Mesothelial cell of epicardium (in vitro differentiated cells): ENCODE measurements around the gene STK39. TPM values are rescaled to one million over a fixed set of nuclear protein-coding genes. Genes with fewer than 3 reads are reported as not detected.

ENCODE experiments used
- DNase-seq, 2 experiments: peaks; one replicate each; pipeline ENCODE4 v3.0.0; 2021; ENCODE audit warnings: low spot score in 2 of 2; ENCODE audit not compliant: unreplicated experiment in 2 of 2
- H3K27ac Mint-ChIP-seq: 2 replicates; pipeline ENCODE4 v1.8.0; 2021; ENCODE audit warnings: mixed read lengths
- H3K27me3 Mint-ChIP-seq: 2 replicates; pipeline ENCODE4 v1.8.0; 2021; ENCODE audit warnings: low read depth, mixed read lengths
- H3K36me3 Mint-ChIP-seq: 2 replicates; pipeline ENCODE4 v1.8.0; 2021; ENCODE audit warnings: mixed read lengths
- H3K4me1 Mint-ChIP-seq: 2 replicates; pipeline ENCODE4 v1.8.0; 2021; ENCODE audit warnings: mixed read lengths
- H3K4me3 Mint-ChIP-seq: 2 replicates; pipeline ENCODE4 v1.8.0; 2021; ENCODE audit warnings: mild to moderate bottlenecking, moderate library complexity, mixed read lengths
- H3K9me3 Mint-ChIP-seq: 2 replicates; pipeline ENCODE4 v1.8.0; 2021; ENCODE audit warnings: mixed read lengths
- CTCF ChIP-seq: fragments of 200-600 bp; sonication (generic); IDR thresholded peaks from one replicate; pipeline ENCODE4 v1.5.0; 2021; ENCODE audit warnings: antibody characterized with exemption; ENCODE audit not compliant: unreplicated experiment
- total RNA-seq: library from RNA; stranded (reverse); gene quantifications from 3 replicates; pipeline ENCODE4 v1.2.1, GENCODE V29; 2021

The STK39 gene
- total RNA-seq, 1 donor from 2014 or later, result 18.7 TPM

- H3K27ac Mint-ChIP-seq, result no peak overlapping the region
- H3K4me3 Mint-ChIP-seq, result no peak overlapping the region
Observed at GRCh38 chr2:168005586-168005985, 241.8 kb downstream of the STK39 start.

GRCh38 chr2:168003876-168004275, 243.5 kb downstream of the STK39 start:
- Mint-ChIP-seq H3K9me3 (peaks cover 4% of the 10 kb centered on the region), H3K4me3 (no peak overlapping the region), H3K27me3 (no peaks in the 10 kb centered on the region), H3K36me3 (peaks cover 28% of the 10 kb centered on the region), H3K27ac (no peak overlapping the region), H3K4me1 (peaks cover 7% of the 10 kb centered on the region)
- no peak for DNase-seq
- no peak for TF ChIP-seq CTCF

More at GRCh38 chr2:168005586-168005985, 241.8 kb downstream of the STK39 start:
- TF ChIP-seq CTCF, result no peak
- peaks cover 4% of the 10 kb centered on the region for H3K9me3 Mint-ChIP-seq
- DNase-seq, result no peak
- peaks cover 29% of the 10 kb centered on the region for H3K36me3 Mint-ChIP-seq
- peaks cover 7% of the 10 kb centered on the region for H3K4me1 Mint-ChIP-seq
- no peaks in the 10 kb centered on the region for H3K27me3 Mint-ChIP-seq

GRCh38 chr2:168002021-168002553, 245.3 kb downstream of the STK39 start:
- H3K36me3 Mint-ChIP-seq, result peaks cover 25% of the 10 kb centered on the region
- no peaks in the 10 kb centered on the region for H3K27me3 Mint-ChIP-seq
- no peak overlapping the region for H3K27ac Mint-ChIP-seq
- TF ChIP-seq CTCF, result no peak
- H3K9me3 Mint-ChIP-seq, result peaks cover 4% of the 10 kb centered on the region
- H3K4me3 Mint-ChIP-seq, result no peak overlapping the region
- peaks cover 7% of the 10 kb centered on the region for H3K4me1 Mint-ChIP-seq
- DNase-seq, result no peak

GRCh38 chr2:167992278-167992677, 255.1 kb downstream of the STK39 start:
- DNase-seq, result no peak
- peaks cover 4% of the 10 kb centered on the region for H3K9me3 Mint-ChIP-seq
- peaks cover 16% of the 10 kb centered on the region for H3K4me1 Mint-ChIP-seq
- no peak for TF ChIP-seq CTCF
- peaks cover 13% of the 10 kb centered on the region for H3K36me3 Mint-ChIP-seq
- no peaks in the 10 kb centered on the region for H3K27me3 Mint-ChIP-seq
- no peak overlapping the region for H3K27ac Mint-ChIP-seq
- H3K4me3 Mint-ChIP-seq, result no peak overlapping the region

GRCh38 chr2:167990062-167990461, 257.3 kb downstream of the STK39 start:
- H3K36me3 Mint-ChIP-seq, result peaks cover 5% of the 10 kb centered on the region
- H3K9me3 Mint-ChIP-seq, result peaks cover 4% of the 10 kb centered on the region
- no peak overlapping the region for H3K4me3 Mint-ChIP-seq
- no peak overlapping the region for H3K27ac Mint-ChIP-seq
- no peaks in the 10 kb centered on the region for H3K27me3 Mint-ChIP-seq
- DNase-seq, result no peak
- peaks cover 21% of the 10 kb centered on the region for H3K4me1 Mint-ChIP-seq
- no peak for TF ChIP-seq CTCF

- no peak for TF ChIP-seq CTCF
Observed at GRCh38 chr2:167988296-167988695, 259.1 kb downstream of the STK39 start.

More at GRCh38 chr2:167988296-167988695, 259.1 kb downstream of the STK39 start:
- no peak for DNase-seq
- Mint-ChIP-seq H3K36me3 (peaks cover 15% of the 10 kb centered on the region), H3K4me1 (peaks cover 21% of the 10 kb centered on the region), H3K27me3 (no peaks in the 10 kb centered on the region), H3K9me3 (peaks cover 4% of the 10 kb centered on the region), H3K27ac (no peak overlapping the region), H3K4me3 (no peak overlapping the region)
